Stimulated activated CD4-positive, alpha-beta T cell treated with anti-CD3 and anti-CD28 coated beads, TNF-alpha, amount 100 ng/mL, for 4 hours (primary cell): ENCODE measurements around the gene POGZ.
A peak's percentile ranks its signal among the peaks of the same experiment; 100 is the strongest.
"Not testable (repeated sequence)": the region's sequence is repeated elsewhere in the genome, so short reads cannot be mapped to it uniquely, and the experiment has no call there.

Experiments used
- DNase-seq, 3 experiments: peaks; one replicate each; pipeline ENCODE4 v3.0.0-alpha.2; 2020; ENCODE audit warnings: low read depth in 3 of 3

POGZ gene

DNA sequence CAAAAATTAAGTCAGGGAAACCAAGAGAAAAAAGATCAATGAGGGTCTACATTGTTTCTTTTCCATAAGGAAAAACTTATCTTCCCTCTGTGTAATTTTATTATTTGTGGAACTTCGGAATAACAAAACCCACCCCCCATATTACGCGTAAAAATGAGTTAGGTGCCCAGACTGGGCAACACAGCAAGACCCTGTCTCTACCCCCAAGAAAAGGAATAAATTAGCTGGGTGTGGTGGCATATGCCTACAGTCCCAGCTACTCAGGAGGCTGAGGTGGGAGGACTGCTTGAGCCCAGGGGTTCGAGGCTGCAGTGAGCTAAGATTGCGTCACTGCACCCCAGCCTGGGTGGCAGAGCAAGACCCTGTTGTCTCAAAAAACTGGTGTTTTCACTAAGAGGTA is 39.5 kb downstream of the POGZ start:
- no peak for DNase-seq

DNA sequence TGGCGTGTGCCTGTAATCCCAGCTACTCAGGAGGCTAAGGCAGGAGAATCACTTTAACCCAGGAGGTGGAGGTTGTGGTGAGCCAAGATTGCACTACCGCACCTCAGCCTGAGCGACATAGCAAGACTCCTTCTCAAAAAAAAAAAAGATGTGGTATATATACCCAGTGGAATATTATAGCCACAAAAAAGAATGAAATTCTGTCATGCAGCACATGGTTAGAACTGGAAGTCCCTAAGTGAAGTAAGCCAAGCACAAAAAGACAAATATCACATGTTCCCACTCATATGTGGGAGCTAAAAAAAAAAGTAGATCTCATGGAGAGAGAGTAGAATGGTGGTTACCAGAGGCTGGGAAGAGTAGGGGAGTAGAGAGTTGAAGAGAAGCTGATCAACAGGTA is 41.2 kb downstream of the POGZ start:
- no peak for DNase-seq

DNA sequence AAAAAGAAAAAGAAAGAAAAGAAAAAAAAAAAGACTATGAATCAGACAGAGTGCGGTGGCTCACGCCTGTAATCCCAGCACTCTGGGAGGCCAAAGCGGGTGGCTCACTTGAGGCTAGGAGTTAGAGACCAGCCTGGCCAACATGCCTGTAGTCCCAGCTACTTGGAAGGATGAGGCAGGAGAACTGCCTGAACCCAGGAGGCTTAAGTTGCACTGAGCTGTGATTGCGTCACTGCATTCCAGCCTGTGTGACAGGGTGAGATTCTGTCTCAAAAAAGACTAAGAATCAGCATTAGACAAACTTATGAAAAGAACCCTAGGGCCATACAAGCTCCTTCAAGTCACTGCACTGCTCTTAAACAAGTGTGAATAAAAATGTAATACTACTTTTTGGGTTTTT is 43.1 kb downstream of the POGZ start:
- DNase-seq, result no peak

DNA sequence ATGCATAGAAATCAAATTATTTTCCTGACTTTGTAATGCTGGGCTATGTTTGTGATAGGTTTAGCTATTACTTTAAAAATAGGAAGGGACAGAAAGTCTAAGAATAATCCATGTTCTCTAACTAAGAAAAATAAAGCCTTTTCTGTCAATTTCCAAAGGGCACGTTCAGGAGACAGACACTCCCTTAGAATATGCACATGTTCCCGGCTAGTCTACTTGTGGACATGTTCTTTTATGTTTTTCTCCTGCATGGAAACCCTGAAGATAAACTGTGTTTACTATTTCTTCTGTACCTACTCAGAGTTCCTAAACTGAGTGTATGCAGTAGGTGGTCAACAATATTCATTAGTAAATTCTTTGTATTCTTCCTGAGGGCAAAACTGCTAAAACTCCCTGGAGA is 47.4 kb downstream of the POGZ start:
- no peak for DNase-seq

DNA sequence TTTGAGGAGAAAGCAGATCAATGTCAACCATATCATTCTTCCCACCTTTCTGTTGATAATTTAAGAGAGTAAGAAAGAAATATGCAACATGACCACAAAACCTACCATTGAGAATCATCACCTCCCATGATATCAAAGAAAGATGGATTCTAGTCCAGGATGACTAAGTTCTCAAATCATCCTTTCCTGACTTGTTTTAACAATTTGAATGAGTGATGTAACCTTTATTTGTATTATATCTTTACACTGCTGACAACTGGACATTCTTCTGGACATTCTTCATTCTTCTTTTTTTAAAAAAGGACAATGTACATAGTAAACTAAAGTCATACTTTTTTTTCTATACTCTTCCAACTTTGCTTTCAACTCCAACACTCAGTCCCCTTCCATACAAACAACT is 50.4 kb downstream of the POGZ start:
- no peak for DNase-seq

DNA sequence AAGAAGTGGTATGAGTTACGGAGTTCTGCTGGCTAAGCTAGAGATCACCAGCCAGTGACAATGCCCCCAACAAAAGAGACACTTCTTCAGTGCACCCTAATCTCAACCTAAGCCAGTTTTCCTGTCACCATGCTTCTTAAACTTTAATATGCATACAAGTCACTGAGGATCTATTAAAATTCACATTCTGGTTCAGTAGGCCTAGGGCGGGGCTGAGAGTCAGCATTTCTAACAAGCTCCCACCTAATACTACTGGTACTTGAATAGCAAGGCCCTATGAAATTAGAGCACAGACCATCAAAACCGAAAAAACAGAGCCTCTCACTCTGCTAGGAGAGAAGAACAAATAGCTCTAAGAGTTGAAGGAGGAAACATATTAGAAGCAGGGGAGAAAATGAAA is 52.0 kb downstream of the POGZ start:
- no peak for DNase-seq

DNA sequence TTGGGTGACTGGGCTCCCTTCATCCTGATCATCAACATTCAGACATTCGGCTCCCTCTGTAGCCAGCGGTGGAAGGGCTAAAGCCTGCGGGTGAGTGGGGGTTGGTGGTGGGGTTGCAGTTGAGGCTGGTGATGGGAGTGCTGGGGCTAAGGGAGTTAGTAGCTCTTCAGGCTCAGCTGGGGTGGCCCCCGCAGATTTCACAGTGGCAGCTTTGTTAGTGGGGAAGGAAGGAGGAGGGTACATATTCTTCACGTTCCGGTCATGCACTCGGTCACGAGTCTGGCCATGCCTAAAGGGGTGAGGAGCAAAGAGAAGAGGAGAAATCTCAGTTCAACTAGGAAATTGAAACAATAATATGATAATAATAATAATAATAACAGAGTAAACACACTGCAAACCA is 53.1 kb downstream of the POGZ start:
- DNase-seq, result no peak

DNA sequence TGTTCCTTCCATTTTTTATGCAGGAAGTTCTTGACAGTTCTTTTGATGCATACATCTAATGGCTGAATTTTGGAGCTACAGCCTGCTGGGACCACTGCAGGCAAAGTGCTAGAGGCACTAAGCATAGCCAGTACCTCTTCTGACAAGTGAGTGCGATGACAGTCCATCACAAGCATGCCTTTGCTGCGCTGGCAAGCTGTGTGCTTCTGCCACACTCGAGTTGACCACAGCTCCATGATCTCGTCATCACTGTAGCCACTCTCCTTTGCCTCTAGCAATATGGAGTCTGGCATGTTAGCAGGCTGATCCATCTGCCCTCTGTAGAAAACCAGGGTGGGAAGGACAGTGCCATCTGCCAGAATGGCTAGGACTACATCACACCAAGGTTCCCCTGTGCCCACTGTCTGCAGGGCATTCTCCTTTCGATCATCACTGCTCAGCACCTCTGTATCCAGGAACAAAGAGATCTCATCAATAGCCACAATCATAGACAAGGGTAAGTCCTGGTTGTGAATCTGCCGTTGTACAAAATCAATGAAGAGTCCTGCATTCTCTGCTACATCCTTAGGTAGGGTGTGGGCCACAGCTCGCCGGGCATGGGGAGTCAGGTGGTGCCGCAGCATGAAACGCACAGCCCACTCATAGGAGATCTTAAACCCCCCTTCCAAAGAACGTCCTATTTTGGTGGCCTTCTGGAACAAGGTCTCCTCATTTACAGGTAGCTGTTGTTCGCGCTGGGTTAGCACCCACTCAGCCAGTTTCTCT is 53.9 kb downstream of the POGZ start:
- DNase-seq, result no peak

DNA sequence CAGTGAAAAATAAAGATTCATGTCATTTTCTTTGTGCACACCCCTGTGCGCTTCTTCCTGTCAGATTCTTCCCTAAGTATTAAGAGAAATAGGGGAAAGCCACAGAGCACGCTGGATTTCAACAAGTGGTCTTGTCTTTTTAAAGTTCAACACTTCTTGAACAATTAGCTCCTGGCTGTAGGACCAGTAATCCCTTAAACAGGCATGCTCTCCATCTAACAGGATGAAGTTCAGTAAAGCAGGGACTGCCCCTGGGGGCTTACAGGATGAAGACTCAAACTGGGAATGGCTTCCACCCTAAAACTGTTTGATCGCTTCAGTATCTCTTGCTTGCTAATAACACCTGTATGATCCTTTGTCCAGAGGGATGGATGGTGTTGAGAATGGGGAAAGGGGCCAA is 55.7 kb downstream of the POGZ start:
- DNase-seq, result no peak

DNA sequence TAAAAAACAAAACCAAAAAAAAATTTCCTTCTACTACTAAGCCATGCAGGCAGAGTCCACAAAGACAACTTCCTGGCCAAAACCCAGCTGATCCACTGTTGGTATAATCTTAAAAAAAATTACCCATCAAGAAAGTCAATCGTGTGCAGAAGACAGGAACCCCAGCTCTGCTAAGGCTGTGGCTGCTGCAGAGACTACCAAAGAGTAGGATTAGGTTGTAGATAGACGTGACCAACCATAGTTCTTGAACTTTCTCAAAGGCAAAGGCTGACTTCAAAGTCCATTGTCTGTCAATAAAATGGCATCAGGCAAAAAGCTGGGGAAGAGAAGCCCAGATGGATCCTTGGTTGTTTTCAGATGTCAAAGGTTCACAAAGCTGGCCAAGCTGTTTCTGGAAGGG is 56.5 kb downstream of the POGZ start:
- no peak for DNase-seq

DNA sequence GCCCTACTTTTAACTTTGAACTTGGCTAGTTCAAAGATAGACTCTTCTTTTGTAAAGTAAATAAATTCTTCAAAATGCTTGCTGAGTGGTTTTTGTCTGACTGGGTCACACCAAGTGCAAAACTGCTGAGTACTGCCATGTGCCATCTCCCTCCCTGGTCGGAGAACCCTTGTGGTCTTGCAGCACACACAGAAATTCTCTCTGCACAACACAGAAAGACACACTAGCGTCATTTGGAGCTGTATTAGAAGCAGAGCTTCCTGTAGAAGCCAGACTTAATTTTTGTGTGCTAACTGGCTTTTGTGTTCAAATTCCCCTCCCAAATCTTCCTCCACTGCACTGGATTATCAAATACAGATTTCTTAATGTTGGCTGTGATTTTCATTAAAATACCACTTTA is 57.4 kb downstream of the POGZ start:
- DNase-seq, result no peak

DNA sequence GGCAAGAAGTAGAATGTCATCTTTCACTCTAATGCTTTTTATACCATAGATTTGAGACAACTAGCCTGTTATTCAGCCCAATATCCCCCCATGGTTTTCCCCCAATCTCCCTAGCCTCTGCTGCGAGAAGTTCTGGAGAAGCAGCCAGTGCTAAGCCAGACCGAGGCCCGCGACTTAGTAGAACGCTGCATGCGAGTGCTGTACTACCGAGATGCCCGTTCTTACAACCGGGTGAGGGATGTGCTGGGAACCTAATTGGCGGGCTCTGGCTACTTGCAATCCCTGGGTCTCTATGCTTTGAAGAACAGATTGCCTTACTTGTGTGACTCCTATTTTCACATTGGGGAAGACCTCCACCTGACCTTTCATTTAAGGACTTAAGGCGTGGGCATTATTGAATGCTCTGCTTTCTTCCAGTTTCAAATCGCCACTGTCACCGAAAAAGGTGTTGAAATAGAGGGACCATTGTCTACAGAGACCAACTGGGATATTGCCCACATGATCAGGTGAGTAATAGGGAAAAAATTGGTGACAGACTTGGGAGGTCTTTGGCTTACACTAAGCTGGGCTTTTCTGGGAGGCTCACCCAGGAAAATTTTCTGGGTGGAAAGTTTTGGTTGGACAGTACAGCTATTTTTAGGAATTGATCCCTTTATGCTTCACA is 58.0 kb downstream of the POGZ start:
- DNase-seq, result no peak

DNA sequence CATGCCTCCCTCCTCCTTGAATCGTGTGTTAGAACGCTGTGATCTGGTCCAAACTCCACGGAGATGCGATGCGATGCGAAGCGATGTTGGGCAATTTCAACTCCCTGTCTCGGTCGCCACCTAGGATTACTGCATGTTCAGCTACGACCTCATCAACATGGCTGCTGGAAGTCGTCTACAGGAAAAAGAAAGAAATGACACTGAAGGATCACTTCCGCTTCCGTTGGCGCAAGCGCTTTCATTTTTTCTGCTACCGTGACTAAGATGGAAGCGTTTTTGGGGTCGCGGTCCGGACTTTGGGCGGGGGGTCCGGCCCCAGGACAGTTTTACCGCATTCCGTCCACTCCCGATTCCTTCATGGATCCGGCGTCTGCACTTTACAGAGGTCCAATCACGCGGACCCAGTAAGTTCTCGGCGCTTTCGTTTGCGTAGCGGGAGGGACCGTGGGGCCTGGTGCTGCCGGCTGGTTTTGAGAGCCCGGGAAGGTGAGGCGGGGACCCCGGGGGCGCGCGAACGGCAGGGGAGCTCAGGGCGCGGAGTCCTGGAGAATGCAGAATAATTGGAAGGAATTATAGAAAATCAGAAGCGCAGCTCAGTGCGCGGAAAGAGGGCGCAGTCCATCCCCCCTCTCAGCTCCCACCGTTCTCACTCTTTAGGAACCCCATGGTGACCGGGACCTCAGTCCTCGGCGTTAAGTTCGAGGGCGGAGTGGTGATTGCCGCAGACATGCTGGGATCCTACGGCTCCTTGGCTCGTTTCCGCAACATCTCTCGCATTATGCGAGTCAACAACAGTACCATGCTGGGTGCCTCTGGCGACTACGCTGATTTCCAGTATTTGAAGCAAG is 59.7 kb downstream of the POGZ start, which contains the start of gene PSMB4:
Gene PSMB4 (plus strand): TSS at position 250 of the 848 bp plus-strand sequence. CDS start 15 bp downstream, at position 265.
- DNase-seq, result peak; percentile 46 to 68 (median 64)

DNA sequence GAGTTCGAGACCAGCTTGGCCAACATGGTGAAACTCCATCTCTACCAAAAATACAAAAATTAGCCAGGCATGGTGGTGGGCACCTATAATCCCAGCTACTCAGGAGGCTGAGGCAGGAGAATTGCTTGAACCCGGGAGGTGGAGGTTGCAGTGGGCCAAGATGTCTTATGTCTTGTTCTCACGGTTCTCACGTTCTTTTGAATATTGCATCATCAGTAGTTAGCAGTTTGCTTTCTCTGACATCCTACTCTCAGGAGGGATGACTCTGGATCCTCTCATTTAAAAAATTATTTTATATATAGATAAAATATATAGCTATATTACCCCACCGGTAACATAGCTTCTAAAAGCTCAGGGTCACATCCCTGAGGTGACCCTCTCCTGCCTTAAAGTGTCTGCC is 63.0 kb downstream of the POGZ start:
- not testable (repeated sequence) for DNase-seq

DNA sequence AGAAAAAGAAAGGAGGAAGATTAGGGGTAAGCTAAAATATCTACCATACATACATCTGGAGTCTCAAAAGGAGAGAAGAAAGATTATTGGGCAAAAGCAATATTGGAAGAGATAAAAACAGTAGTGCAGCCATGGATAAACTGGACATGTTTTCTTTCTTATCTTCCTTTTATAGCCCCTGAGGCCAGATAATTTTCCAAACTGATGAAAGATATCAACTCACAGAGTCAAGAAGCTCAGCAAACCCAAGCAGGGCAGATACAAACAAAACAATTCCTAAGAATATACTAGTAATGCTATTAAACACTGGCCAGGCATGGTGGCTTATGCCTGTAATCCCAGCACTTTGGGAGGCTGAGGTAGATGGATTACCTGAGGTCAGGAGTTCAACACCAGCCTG is 65.7 kb downstream of the POGZ start:
- no peak for DNase-seq

DNA sequence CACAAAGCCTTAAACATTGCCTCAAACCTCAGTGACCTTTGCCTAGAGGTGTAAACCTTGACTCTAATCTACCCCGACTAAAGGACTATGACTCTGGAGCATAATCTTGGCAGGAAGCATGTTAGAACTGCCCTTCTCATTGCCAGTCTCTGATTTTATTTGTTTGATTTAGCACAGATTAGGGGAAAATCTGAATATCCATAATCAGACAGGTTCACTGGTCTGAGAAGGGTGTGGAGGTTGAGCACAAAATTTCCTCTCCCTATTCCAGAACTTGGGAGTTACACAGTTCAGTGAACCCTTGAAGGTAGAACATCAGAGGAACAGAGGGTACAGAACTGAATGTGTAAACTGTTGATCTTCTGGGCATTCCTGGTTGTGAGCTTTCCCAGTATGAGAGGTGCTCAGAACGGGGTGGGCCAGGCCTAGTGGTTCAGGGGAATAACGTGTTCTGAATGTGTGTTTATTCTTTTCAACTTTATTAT is 68.2 kb downstream of the POGZ start:
- no peak for DNase-seq

DNA sequence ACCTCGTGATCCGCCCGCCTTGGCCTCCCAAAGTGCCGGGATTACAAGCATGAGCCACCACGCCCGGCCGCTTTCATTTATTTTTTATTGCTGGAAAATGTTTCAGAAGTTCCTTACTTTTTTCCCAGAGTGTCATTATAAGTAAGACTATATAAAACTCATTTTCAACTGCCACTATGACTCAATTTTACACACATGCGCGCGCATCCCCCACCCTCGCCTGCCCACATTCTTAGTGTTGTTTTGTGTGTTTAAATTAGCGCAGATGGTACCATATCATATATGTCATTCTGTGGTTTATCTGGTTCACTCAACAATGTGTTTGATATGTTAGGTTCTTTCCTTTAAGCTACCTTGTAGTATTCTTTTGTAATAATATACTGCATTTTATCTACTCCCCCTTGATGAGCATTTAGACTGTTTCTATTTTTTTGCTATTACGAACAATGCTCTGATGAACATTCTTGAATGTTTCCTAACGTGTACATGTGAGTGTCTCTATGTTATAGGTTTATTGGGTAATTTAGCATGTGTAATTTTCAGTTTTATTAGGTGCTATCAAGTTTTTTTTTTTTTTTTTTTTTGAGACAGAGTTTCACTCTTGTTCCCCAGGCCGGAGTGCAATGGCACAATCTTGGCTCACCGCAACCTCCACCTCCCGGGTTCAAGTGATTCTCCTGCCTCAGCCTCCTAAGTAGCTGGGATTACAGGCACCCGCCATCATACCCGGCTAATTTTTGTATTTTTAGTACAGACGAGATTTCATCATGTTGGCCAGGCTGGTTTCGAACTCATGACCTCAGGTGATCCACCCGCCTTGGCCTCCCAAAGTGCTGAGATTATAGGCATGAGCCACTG is 68.8 kb downstream of the POGZ start:
- not testable (repeated sequence) for DNase-seq

DNA sequence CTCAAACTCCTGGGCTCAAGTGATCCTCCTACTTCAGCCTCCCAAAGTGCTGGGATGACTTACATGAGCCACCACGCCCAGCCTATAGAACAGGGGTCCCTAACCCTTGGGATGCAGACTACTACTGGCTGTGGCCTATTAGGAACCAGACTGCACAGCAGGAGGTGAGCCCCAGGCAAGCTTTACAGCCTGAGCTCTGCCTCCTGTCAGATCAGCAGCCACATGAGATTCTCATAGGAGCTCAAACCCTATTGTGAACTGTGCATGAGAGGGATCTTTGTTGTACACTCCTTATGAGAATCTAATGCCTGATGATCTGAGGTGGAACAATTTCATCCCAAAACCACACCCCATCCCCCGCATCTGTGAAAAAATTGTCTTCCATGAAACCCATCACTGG is 73.3 kb downstream of the POGZ start:
- DNase-seq, result no peak

DNA sequence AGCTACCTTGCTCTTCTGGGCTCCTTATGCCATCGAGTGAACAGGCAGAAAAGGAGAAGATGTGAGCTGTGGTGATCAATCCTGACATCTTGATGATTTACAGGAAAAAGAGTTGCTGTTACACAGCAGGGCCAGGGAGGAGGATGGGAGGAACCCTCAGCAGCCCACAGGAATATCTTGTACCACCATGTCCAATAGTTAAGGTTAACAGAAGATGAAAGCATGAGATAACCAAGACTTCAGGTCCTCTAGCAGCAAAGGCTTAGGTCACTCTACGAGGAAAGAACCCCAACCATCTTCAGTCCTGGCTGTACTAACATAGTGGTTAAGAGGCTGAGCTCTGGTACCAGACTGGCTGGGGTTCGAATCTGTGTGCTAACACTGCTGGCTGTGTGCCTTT is 74.7 kb downstream of the POGZ start:
- DNase-seq, result no peak

DNA sequence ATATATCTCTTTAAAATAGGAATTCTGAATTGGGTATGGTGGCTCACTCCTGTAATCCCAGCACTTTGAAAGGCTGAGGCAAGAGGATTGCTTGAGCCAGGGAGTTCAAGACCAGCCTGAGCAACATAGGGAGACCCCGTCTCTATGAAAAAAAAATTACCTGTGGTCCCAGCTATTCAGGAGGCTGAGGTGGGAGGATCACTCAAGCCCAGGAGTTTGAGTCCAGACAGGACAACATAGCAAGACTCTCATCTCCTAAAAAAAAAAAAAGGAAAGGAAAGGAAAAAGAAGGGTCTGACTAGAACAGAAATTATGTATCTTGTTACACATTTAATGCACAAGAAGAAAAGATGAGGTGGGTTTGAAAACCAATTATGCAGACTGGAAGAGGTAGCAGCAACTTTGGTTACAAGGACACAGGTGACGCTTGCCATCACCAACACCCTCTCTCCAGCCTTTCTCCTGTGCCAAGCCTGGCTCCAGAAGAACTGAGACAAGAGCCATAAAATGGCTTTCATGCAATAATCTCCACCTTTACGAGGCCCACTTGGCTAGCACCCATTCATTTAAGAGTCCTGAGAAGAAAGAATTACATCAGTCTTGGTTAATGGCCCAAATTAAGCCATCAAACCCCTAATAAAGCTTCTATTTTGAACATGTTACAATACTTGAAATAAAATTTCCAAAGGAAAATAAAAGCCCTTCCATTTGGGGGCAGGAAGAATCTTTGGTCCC is 82.0 kb downstream of the POGZ start:
- no peak for DNase-seq

DNA sequence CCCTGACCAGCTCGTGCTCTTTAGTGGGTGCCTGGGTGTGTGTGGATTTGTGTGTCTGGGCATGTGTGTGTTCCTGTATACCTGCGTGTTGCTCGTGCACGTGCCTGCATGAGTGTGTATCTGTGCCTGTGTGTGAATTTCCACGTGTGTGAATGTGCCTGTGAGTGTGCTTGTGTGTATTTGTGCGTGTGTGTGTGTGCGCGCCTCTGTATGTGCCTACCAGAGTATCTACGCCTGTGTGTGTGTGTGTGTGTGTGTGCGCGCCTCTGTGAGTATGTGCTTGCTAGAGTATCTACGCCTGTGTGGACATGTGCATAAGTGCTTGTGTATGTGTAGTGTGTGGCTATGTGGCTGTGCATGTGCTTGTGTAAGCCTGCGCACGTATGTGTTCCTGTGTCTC is 86.1 kb downstream of the POGZ start:
- DNase-seq, result no peak
